Keratinocyte (primary cell): ENCODE measurements around the gene SPAG16. TPM values are rescaled to one million over a fixed set of nuclear protein-coding genes. Genes with fewer than 3 reads are reported as not detected.

Experiments
- DNase-seq: peaks from one replicate; pipeline ENCODE4 v3.0.0-alpha.2; 2011; ENCODE audit warnings: low read depth, missing footprints, low spot score
- FAIRE-seq: peaks from 2 replicates; lab custom pipeline; 2011; peaks lifted over from hg19 to GRCh38; lab: Jason Lieb, UNC
- H2AFZ ChIP-seq: 2 replicates; pipeline ENCODE4 v1.6.0; 2012; ENCODE audit warnings: low read length, control low read depth, inconsistent platforms; ENCODE audit not compliant: control insufficient read depth
- H3K27ac ChIP-seq: 2 replicates; pipeline ENCODE4 v1.5.1; 2011; ENCODE audit warnings: low read length; ENCODE audit not compliant: control insufficient read depth, insufficient read depth
- H3K27me3 ChIP-seq: 3 replicates; pipeline ENCODE4 v1.6.0; 2011; ENCODE audit warnings: low read length; ENCODE audit not compliant: control insufficient read depth, insufficient read depth; ENCODE audit errors: extremely low read depth
- H3K36me3 ChIP-seq, 2 experiments: 2 replicates in 1 of 2; 3 replicates in 1 of 2; pipeline ENCODE4 v1.5.1; 2011; ENCODE audit warnings: low read length in 2 of 2, mild to moderate bottlenecking in 1 of 2; ENCODE audit not compliant: control insufficient read depth in 2 of 2, insufficient read depth in 2 of 2; ENCODE audit errors: extremely low read depth in 1 of 2
- H3K4me1 ChIP-seq: 3 replicates; pipeline ENCODE4 v1.5.1; 2011; ENCODE audit warnings: low read length; ENCODE audit not compliant: control insufficient read depth, insufficient read depth; ENCODE audit errors: extremely low read depth
- H3K4me2 ChIP-seq: 3 replicates; pipeline ENCODE4 v1.6.0; 2011; ENCODE audit warnings: low read depth, low read length; ENCODE audit not compliant: control insufficient read depth, insufficient read depth; ENCODE audit errors: extremely low read depth
- H3K4me3 ChIP-seq, 3 experiments: fragments of 200-600 bp in 1 of 3; sonication (generic) in 1 of 3; 2 replicates in 2 of 3; 3 replicates in 1 of 3; pipeline ENCODE4 v1.5.1; 2011 to 2016; ENCODE audit warnings: low read length in 3 of 3, mild to moderate bottlenecking in 3 of 3, control low read depth in 2 of 3, inconsistent platforms in 1 of 3, low read depth in 1 of 3, mixed read lengths in 1 of 3, mixed run types in 1 of 3, moderate library complexity in 1 of 3; ENCODE audit not compliant: control insufficient read depth in 2 of 3, insufficient read depth in 2 of 3; ENCODE audit errors: extremely low read depth in 1 of 3
- H3K79me2 ChIP-seq: 2 replicates; pipeline ENCODE4 v1.6.0; 2012; ENCODE audit warnings: low read length; ENCODE audit not compliant: control insufficient read depth, insufficient read depth
- H3K9ac ChIP-seq: 3 replicates; pipeline ENCODE4 v1.6.0; 2011; ENCODE audit warnings: low read length; ENCODE audit not compliant: control insufficient read depth, insufficient read depth; ENCODE audit errors: extremely low read depth
- H3K9me1 ChIP-seq: 3 replicates; pipeline ENCODE4 v1.6.0; 2011; ENCODE audit warnings: low read length; ENCODE audit not compliant: control insufficient read depth, insufficient read depth; ENCODE audit errors: extremely low read depth
- H3K9me3 ChIP-seq: 2 replicates; pipeline ENCODE4 v1.5.1; 2012; ENCODE audit warnings: low read depth, low read length; ENCODE audit not compliant: control insufficient read depth
- H4K20me1 ChIP-seq: 3 replicates; pipeline ENCODE4 v1.6.0; 2011; ENCODE audit warnings: low read length; ENCODE audit not compliant: control insufficient read depth, insufficient read depth; ENCODE audit errors: extremely low read depth
- EZH2 ChIP-seq: IDR thresholded peaks from one replicate; pipeline ENCODE4 v1.6.1; 2012; ENCODE audit warnings: inconsistent platforms, mild to moderate bottlenecking, low read length, moderate library complexity
- dilution Hi-C: fragments of 300-500 bp; cut with MboI; formaldehyde crosslinking; loops from one replicate; pipeline ENCODE4 v1.7.0; 2020; ENCODE audit warnings: low sequenced_read_pairs; ENCODE audit not compliant: extremely low pct_ligation_motif_present
- polyA plus RNA-seq, 5 experiments: library from polyadenylated mRNA; depleted of rRNA in 3 of 5; stranded (reverse) in 3 of 5; stranded (forward) in 1 of 5; unstranded in 1 of 5; fragments of >200 nt; gene quantifications; 1 replicate in 1 of 5; 2 replicates in 3 of 5; 3 replicates in 1 of 5; pipeline versions ENCODE4 v1.2.1 to v1.2.3, GENCODE V29; 2011 to 2012; ENCODE audit warnings: missing spikeins in 2 of 5, low read depth in 1 of 5, low replicate concordance in 1 of 5
- TF ChIP-seq, protein P1 (sequence below), 3 experiments: IDR thresholded peaks in 1 of 3; conservative IDR thresholded peaks in 1 of 3; optimal IDR thresholded peaks in 1 of 3; 2 replicates in 2 of 3; 3 replicates in 1 of 3; pipeline versions ENCODE3 to v1.5.1; 2011; ENCODE audit warnings: low read length in 3 of 3, mild to moderate bottlenecking in 3 of 3, moderate library complexity in 2 of 3, control low read depth in 1 of 3, inconsistent platforms in 1 of 3; ENCODE audit not compliant: insufficient read depth in 2 of 3; ENCODE audit errors: extremely low read depth in 1 of 3

Gene SPAG16
- polyA plus RNA-seq, 1 donor (not counting 4 experiments of a cell fraction or from before 2014, with no cell fraction given): 19.6 TPM

DNA sequence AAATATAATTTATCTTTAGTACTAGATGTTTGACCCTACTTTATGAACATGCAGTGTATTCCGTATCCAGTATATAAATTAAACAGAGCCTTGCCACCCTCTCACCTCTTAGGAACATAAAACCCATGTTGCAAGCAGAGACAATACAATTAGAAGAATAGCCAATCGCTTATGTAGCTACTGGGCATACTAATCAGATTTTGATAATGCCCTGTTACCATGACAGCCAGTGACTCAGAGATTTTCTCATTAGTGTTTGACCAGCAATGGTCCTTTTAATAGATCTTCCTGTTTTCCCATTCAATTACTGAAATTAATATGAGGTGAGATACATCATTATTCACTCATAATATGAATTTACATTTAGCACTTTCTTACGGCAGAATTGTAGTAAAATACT, 579.3 kb downstream of the SPAG16 start:
- Histone ChIP-seq H4K20me1 (no peaks in the 10 kb centered on the region), H3K36me3 (no peaks in the 10 kb centered on the region), H3K9me1 (no peaks in the 10 kb centered on the region), H3K27me3 (no peaks in the 10 kb centered on the region), H3K4me2 (no peak overlapping the region), H3K4me1 (no peaks in the 10 kb centered on the region), H3K27ac (no peak overlapping the region), H3K9me3 (no peaks in the 10 kb centered on the region), H3K9ac (no peak overlapping the region), H3K4me3 (no peak overlapping the region), H2AFZ (no peak overlapping the region), H3K79me2 (no peaks in the 10 kb centered on the region)
- TF ChIP-seq EZH2: no peak
- TF ChIP-seq, protein P1, sequence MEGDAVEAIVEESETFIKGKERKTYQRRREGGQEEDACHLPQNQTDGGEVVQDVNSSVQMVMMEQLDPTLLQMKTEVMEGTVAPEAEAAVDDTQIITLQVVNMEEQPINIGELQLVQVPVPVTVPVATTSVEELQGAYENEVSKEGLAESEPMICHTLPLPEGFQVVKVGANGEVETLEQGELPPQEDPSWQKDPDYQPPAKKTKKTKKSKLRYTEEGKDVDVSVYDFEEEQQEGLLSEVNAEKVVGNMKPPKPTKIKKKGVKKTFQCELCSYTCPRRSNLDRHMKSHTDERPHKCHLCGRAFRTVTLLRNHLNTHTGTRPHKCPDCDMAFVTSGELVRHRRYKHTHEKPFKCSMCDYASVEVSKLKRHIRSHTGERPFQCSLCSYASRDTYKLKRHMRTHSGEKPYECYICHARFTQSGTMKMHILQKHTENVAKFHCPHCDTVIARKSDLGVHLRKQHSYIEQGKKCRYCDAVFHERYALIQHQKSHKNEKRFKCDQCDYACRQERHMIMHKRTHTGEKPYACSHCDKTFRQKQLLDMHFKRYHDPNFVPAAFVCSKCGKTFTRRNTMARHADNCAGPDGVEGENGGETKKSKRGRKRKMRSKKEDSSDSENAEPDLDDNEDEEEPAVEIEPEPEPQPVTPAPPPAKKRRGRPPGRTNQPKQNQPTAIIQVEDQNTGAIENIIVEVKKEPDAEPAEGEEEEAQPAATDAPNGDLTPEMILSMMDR (optimal IDR thresholded peaks at IDR 0.05 in 1 of 3, IDR thresholded peaks at IDR 0.05 in 1 of 3, conservative IDR thresholded peaks at IDR 0.05 in 1 of 3; ENCODE audit: extremely low read depth in 1 of 3, insufficient read depth in 2 of 3, low read length in 3 of 3): no peak
- DNase-seq (no peak), FAIRE-seq (no peak)
- dilution Hi-C loops: no loop called here

DNA sequence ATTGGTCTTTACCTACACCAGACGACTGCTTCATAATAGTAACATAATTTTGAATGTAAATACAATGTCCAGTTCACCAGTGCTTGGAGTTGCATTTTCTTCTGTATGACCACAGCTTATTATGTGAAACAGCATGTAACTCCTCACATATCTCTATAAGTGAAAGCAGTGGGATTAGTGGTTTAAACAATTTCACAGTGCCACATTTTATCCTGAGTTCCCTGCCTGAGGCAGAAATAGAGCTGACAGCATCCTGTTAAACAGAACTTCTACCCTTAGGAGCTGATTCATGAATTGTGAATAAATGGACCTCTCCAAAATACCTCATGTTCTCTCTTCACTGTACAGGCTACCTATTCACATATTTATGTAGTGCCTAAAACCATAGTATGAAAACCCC, 584.3 kb downstream of the SPAG16 start:
- TF ChIP-seq, protein P1 (optimal IDR thresholded peaks at IDR 0.05 in 1 of 3, IDR thresholded peaks at IDR 0.05 in 1 of 3, conservative IDR thresholded peaks at IDR 0.05 in 1 of 3; ENCODE audit: extremely low read depth in 1 of 3, insufficient read depth in 2 of 3, low read length in 3 of 3): no peak
- no peak for TF ChIP-seq EZH2
- Histone ChIP-seq H3K36me3 (no peaks in the 10 kb centered on the region), H2AFZ (no peak overlapping the region), H3K27me3 (no peaks in the 10 kb centered on the region), H3K9me3 (no peaks in the 10 kb centered on the region), H3K9me1 (no peaks in the 10 kb centered on the region), H3K9ac (no peak overlapping the region), H3K4me2 (no peak overlapping the region), H3K79me2 (no peaks in the 10 kb centered on the region), H3K4me1 (no peaks in the 10 kb centered on the region), H3K4me3 (no peak overlapping the region), H4K20me1 (no peaks in the 10 kb centered on the region), H3K27ac (no peak overlapping the region)
- dilution Hi-C loops: no loop called here
- no peak for DNase-seq
- FAIRE-seq: no peak
